HG03097 (cell line): ENCODE results near the gene IFT25.

Experiments used
- ATAC-seq: cut with Tn5 transposase; IDR thresholded peaks from one replicate; pipeline ENCODE4 v1.9.1; 2021; ENCODE audit not compliant: unreplicated experiment, low FRiP score

The IFT25 gene

GRCh38 chr1:53957194-53957818 is 11.8 kb upstream of the IFT25 start:
- no peak for ATAC-seq

GRCh38 chr1:53956308-53957168 is 11.0 kb upstream of the IFT25 start:
- ATAC-seq: no peak

GRCh38 chr1:53954128-53954527 is 8.6 kb upstream of the IFT25 start:
- ATAC-seq: no peak

GRCh38 chr1:53951697-53952096 is 6.2 kb upstream of the IFT25 start:
- no peak for ATAC-seq

GRCh38 chr1:53949023-53949990 is 3.8 kb upstream of the IFT25 start:
- no peak for ATAC-seq

GRCh38 chr1:53948291-53948690 is 2.8 kb upstream of the IFT25 start:
- ATAC-seq: no peak

GRCh38 chr1:53947172-53947907 is 1.8 kb upstream of the IFT25 start:
- ATAC-seq: no peak

- ATAC-seq: peak; percentile 55
These were observed 1.0 kb upstream of the IFT25 start, which contains the start of gene LRRC42 for GRCh38 chr1:53946252-53947171. Gene LRRC42, plus strand, starts transcription at chr1:53946350. Its CDS starts 5,650 bp downstream, at chr1:53952000.

- peak; percentile 1 for ATAC-seq
These were observed 391 bp downstream of the IFT25 start for GRCh38 chr1:53945183-53945432.

- no peak for ATAC-seq
These were observed 873 bp downstream of the IFT25 start for GRCh38 chr1:53944469-53945182.

GRCh38 chr1:53943490-53944043 is 1.9 kb downstream of the IFT25 start:
- ATAC-seq: no peak

- no peak for ATAC-seq
These were observed 2.4 kb downstream of the IFT25 start for GRCh38 chr1:53943090-53943489.

- no peak for ATAC-seq
These were observed 3.2 kb downstream of the IFT25 start for GRCh38 chr1:53942127-53942957.

- no peak for ATAC-seq
These were observed 7.2 kb downstream of the IFT25 start for GRCh38 chr1:53938136-53938830.

GRCh38 chr1:53936430-53936829 is 9.1 kb downstream of the IFT25 start:
- ATAC-seq: no peak

- ATAC-seq: no peak
These were observed 11.2 kb downstream of the IFT25 start for GRCh38 chr1:53934170-53934765.

- ATAC-seq: no peak
These were observed 14.0 kb downstream of the IFT25 start for GRCh38 chr1:53931523-53931922.
